MM.1S (cell line): ENCODE data around the gene SPACA6.

ENCODE experiments used
- DNase-seq: peaks from one replicate; pipeline ENCODE4 v3.0.0-alpha.2; 2015
- H2AFZ ChIP-seq: fragments of 300-600 bp; sonication (generic); 2 replicates; pipeline ENCODE4 v1.6.0; 2016; ENCODE audit warnings: antibody characterized with exemption, low read length
- H3F3A ChIP-seq: fragments of 300-600 bp; sonication (generic); 2 replicates; pipeline ENCODE4 v1.6.1; 2016; ENCODE audit warnings: mild to moderate bottlenecking, antibody characterized with exemption, low read length, moderate library complexity, mixed read lengths; ENCODE audit not compliant: insufficient read depth
- H3K27ac ChIP-seq: fragments of 300-600 bp; sonication (generic); 2 replicates; pipeline ENCODE4 v1.5.1; 2016; ENCODE audit warnings: mild to moderate bottlenecking, low read length
- H3K27me3 ChIP-seq: fragments of 300-600 bp; sonication (generic); replicated peaks from 2 replicates; pipeline ENCODE4 v1.6.0; 2016; ENCODE audit warnings: low read length; ENCODE audit not compliant: insufficient read depth
- H3K36me3 ChIP-seq: fragments of 300-600 bp; sonication (generic); replicated peaks from 2 replicates; pipeline ENCODE4 v1.6.1; 2016; ENCODE audit warnings: mild to moderate bottlenecking, low read length, mixed read lengths; ENCODE audit not compliant: insufficient read depth
- H3K4me1 ChIP-seq: fragments of 300-600 bp; sonication (generic); 2 replicates; pipeline ENCODE4 v1.6.1; 2016; ENCODE audit warnings: low read length, mixed read lengths
- H3K4me2 ChIP-seq: fragments of 300-600 bp; sonication (generic); 2 replicates; pipeline ENCODE4 v1.6.0; 2016; ENCODE audit warnings: low read depth, low read length
- H3K4me3 ChIP-seq: fragments of 300-600 bp; sonication (generic); 2 replicates; pipeline ENCODE4 v1.5.1; 2016; ENCODE audit warnings: low read length, mixed read lengths
- H3K79me2 ChIP-seq: fragments of 300-600 bp; sonication (generic); 2 replicates; pipeline ENCODE4 v1.6.1; 2016; ENCODE audit warnings: mixed run types, low read length, mixed read lengths
- H3K9ac ChIP-seq: fragments of 300-600 bp; sonication (generic); 2 replicates; pipeline ENCODE4 v1.6.1; 2016; ENCODE audit warnings: low read length, mixed read lengths
- H3K9me2 ChIP-seq: fragments of 300-600 bp; sonication (generic); replicated peaks from 2 replicates; pipeline ENCODE4 v1.6.1; 2016; ENCODE audit warnings: mild to moderate bottlenecking, low read length, mixed read lengths; ENCODE audit not compliant: insufficient read depth
- H3K9me3 ChIP-seq: fragments of 300-600 bp; sonication (generic); replicated peaks from 2 replicates; pipeline ENCODE4 v1.6.1; 2016; ENCODE audit warnings: mild to moderate bottlenecking, low read length, mixed read lengths; ENCODE audit not compliant: insufficient read depth
- H4K20me1 ChIP-seq: fragments of 300-600 bp; sonication (generic); 2 replicates; pipeline ENCODE4 v1.6.1; 2016; ENCODE audit warnings: mild to moderate bottlenecking, low read length, moderate library complexity, mixed read lengths; ENCODE audit not compliant: insufficient read depth
- EZH2 ChIP-seq: fragments of 300-600 bp; sonication (generic); optimal IDR thresholded peaks from 2 replicates; pipeline ENCODE3; 2017; ENCODE audit warnings: low read depth, mild to moderate bottlenecking, antibody characterized with exemption, low read length, mixed read lengths
- EZH2phosphoT487 ChIP-seq: fragments of 300-600 bp; sonication (generic); IDR thresholded peaks from 2 replicates; pipeline ENCODE4 v1.6.1; 2018; ENCODE audit warnings: antibody characterized with exemption, low read length
- TF ChIP-seq, protein P1 (sequence below): fragments of 300-600 bp; sonication (generic); IDR thresholded peaks from 2 replicates; pipeline ENCODE4 v1.5.1; 2016; ENCODE audit warnings: antibody characterized with exemption, low read length, mixed read lengths

Gene SPACA6

GRCh38 chr19:51664131-51664530 lies 29.0 kb upstream of the SPACA6 start:
- no peaks in the 10 kb centered on the region for H3K27me3 ChIP-seq
- H3K4me2 ChIP-seq: no peak overlapping the region
- no peak overlapping the region for H3K27ac ChIP-seq
- no peaks in the 10 kb centered on the region for H4K20me1 ChIP-seq
- H3K4me1 ChIP-seq: no peaks in the 10 kb centered on the region
- no peaks in the 10 kb centered on the region for H3K9me2 ChIP-seq
- H3K4me3 ChIP-seq: no peak overlapping the region
- no peak for TF ChIP-seq EZH2phosphoT487
- TF ChIP-seq, protein P1, sequence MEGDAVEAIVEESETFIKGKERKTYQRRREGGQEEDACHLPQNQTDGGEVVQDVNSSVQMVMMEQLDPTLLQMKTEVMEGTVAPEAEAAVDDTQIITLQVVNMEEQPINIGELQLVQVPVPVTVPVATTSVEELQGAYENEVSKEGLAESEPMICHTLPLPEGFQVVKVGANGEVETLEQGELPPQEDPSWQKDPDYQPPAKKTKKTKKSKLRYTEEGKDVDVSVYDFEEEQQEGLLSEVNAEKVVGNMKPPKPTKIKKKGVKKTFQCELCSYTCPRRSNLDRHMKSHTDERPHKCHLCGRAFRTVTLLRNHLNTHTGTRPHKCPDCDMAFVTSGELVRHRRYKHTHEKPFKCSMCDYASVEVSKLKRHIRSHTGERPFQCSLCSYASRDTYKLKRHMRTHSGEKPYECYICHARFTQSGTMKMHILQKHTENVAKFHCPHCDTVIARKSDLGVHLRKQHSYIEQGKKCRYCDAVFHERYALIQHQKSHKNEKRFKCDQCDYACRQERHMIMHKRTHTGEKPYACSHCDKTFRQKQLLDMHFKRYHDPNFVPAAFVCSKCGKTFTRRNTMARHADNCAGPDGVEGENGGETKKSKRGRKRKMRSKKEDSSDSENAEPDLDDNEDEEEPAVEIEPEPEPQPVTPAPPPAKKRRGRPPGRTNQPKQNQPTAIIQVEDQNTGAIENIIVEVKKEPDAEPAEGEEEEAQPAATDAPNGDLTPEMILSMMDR: no peak
- no peak for TF ChIP-seq EZH2
- no peak overlapping the region for H2AFZ ChIP-seq
- no peaks in the 10 kb centered on the region for H3K36me3 ChIP-seq
- H3F3A ChIP-seq: no peaks in the 10 kb centered on the region
- H3K9me3 ChIP-seq: no peaks in the 10 kb centered on the region
- no peak for DNase-seq
- H3K79me2 ChIP-seq: no peaks in the 10 kb centered on the region
- no peak overlapping the region for H3K9ac ChIP-seq

DNA sequence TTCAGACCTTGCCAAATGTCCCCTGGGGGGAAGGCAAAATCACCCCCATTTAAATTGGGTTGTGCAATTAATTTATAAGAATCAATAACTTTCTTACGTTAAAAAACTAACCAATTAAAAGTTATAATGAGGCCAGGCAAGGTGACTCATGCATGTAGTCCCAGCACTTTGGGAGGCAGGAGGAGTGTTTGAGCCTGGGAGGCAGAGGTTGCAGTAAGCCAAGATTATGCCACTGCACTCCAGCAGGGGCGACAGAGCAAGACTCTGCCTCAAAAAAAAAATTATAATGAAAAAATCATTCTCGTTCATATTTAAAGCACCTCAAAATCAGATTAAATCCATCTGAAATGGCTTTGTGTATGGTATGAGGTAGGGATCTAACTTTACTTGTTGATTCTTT lies 28.1 kb upstream of the SPACA6 start:
- Histone ChIP-seq H3K36me3 (no peaks in the 10 kb centered on the region), H3K4me3 (no peak overlapping the region), H3K27me3 (no peaks in the 10 kb centered on the region), H3K79me2 (no peaks in the 10 kb centered on the region), H4K20me1 (no peaks in the 10 kb centered on the region), H3K9me3 (no peaks in the 10 kb centered on the region), H3K9me2 (no peaks in the 10 kb centered on the region), H3F3A (no peaks in the 10 kb centered on the region), H2AFZ (no peak overlapping the region), H3K9ac (no peak overlapping the region), H3K4me1 (no peaks in the 10 kb centered on the region), H3K27ac (no peak overlapping the region), H3K4me2 (no peak overlapping the region)
- TF ChIP-seq EZH2phosphoT487 (no peak), EZH2 (no peak)
- TF ChIP-seq, protein P1: no peak
- no peak for DNase-seq

- no peak for DNase-seq
- no peak overlapping the region for H3K9ac ChIP-seq
- H3K9me3 ChIP-seq: no peaks in the 10 kb centered on the region
- no peaks in the 10 kb centered on the region for H3K4me1 ChIP-seq
- H3K9me2 ChIP-seq: no peaks in the 10 kb centered on the region
- H4K20me1 ChIP-seq: no peaks in the 10 kb centered on the region
- H3K79me2 ChIP-seq: no peaks in the 10 kb centered on the region
- no peak overlapping the region for H2AFZ ChIP-seq
- H3K27me3 ChIP-seq: no peaks in the 10 kb centered on the region
- no peak overlapping the region for H3K27ac ChIP-seq
- no peak overlapping the region for H3K4me3 ChIP-seq
- TF ChIP-seq, protein P1: no peak
- TF ChIP-seq EZH2: no peak
- TF ChIP-seq EZH2phosphoT487: no peak
- H3K4me2 ChIP-seq: no peak overlapping the region
- no peaks in the 10 kb centered on the region for H3F3A ChIP-seq
- no peaks in the 10 kb centered on the region for H3K36me3 ChIP-seq
Observed at GRCh38 chr19:51668216-51668615, 24.9 kb upstream of the SPACA6 start.
